GM18861 (cell line): Measurements from ENCODE around the gene NOX5.

Experiments
- ATAC-seq: cut with Tn5 transposase; IDR thresholded peaks from one replicate; pipeline ENCODE4 v1.9.1; 2021; ENCODE audit not compliant: unreplicated experiment

The NOX5 gene

DNA sequence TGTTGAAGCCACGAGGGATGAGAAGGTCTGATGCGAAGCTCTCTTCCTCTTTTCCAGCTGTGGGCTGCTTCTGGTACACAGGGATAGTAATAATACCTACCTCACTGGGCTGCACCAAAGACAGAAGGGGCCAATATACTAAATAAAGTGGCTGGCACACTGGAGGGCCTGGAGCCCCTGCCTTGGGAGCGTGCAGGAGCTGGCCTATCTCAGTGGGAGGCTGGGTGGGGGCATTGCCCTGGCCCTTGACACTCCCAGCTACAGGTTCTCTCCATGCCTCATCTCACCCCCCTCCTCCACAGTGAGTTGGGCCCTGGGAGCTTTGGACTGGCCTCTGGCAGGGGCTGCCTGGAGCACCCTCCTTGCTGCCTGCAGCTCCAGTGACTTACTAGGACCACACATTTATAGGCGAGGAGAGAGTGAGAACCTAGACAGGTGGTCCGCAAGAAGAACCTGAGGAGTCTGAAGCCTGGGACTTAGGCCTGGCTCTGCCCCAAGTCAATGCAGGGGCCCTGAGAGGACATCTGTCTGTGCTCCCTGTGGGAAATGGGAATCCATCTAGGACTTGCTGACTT is 1.6 kb downstream of the NOX5 start:
- ATAC-seq, result no peak

DNA sequence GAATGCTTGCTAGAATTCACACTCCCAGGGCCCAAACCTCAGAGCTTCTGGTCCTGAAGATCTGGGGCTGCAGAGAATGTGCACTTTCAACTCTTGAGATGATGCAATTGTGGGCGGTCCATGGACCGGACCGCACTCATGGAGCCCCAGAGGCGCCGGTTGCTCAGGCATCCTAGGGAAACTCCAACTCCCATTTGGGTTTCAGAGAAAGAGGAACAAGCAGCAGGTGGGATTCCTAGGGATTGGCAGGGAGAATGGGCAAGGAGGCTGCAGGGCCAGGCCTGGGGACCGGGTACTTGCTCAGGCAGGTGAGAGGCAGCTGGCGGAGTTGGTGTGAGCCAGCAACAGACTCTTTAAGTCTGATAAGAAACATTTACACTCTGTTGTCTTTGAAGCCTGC is 3.5 kb downstream of the NOX5 start:
- ATAC-seq, result no peak

GRCh38 chr15:69018951-69019350 is 4.5 kb downstream of the NOX5 start:
- no peak for ATAC-seq

DNA sequence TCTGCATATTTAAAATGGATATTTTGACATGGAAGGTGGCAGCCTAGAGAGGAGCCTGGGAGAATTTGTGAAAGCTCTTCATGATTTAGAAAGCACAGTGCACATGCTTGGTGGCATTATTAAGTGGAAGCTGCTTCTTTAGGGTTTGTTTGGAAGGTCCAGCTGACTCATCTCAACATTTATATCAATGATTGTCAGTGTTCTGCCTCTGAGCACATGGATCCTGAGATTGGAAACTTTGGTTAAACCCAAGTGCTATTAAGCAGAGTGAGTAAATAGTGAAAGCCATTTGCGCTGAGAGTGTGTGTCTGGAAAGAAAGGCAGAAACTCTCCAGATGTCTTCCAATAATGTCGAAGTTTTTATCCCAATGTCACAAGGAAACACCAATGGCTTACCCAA is 7.4 kb downstream of the NOX5 start:
- no peak for ATAC-seq

GRCh38 chr15:69025320-69025719 is 10.8 kb downstream of the NOX5 start:
- no peak for ATAC-seq

DNA sequence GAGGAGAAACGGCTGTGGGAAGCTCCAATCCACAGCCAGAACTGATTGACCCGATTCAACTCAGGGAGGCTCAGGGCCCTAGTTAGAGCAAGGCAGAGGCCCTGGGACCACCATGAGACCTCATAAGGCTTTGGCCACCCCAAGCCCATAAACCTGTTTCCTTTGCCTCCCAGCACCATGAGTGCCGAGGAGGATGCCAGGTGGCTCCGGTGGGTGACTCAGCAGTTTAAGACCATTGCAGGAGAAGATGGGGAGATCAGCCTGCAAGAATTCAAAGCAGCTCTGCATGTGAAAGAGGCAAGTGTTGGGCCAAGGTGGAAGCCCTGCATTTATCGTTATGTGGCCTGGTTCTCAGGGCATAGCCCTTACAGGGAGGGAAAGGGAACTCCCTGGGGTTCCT is 11.9 kb downstream of the NOX5 start:
- no peak for ATAC-seq

DNA sequence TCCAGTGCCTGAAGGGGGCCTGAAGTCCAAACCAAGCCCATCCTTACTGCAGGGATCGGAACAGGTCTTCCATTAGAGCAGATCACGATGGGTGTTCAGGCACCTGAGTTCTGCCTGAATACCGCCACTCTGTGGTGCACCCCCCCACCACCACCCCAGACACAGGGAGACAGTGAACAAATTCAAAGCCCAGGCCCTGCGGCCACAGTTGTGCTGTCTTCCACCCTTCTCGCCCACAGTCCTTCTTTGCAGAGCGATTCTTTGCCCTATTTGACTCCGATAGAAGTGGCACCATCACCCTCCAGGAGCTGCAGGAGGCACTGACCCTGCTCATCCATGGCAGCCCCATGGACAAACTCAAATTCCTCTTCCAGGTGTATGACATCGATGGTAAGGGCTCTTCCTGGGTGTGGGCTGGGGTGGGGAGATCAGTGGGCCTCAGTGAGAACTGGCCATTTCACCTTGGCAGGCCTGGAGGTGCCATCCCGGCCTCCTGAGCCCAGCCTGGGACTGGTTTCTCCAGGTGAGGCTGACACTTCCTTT is 13.6 kb downstream of the NOX5 start:
- ATAC-seq, result no peak

- ATAC-seq, result no peak
Observed at GRCh38 chr15:69031013-69032001, 16.8 kb downstream of the NOX5 start.

GRCh38 chr15:69032031-69032430 is 17.5 kb downstream of the NOX5 start:
- ATAC-seq, result no peak

GRCh38 chr15:69032703-69033373 is 18.3 kb downstream of the NOX5 start:
- no peak for ATAC-seq

DNA sequence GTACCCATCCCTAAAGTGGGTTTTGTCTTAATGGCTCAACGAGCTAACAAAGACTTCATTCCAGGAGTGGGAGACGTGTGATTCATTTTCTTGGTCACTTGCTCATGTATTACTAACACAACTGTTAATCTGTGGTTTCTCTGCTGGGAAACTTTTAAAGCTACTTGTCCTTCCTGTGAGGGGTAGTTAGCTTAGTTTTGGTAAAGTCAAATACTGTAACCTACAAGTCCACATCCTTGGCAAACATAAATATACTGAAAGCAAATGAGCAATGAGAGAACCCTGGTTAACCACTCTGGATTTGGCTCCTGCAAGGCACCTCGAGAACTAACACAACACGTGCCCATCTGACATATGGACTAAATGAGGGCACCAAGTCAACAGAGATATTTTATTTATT is 19.9 kb downstream of the NOX5 start:
- ATAC-seq, result no peak

DNA sequence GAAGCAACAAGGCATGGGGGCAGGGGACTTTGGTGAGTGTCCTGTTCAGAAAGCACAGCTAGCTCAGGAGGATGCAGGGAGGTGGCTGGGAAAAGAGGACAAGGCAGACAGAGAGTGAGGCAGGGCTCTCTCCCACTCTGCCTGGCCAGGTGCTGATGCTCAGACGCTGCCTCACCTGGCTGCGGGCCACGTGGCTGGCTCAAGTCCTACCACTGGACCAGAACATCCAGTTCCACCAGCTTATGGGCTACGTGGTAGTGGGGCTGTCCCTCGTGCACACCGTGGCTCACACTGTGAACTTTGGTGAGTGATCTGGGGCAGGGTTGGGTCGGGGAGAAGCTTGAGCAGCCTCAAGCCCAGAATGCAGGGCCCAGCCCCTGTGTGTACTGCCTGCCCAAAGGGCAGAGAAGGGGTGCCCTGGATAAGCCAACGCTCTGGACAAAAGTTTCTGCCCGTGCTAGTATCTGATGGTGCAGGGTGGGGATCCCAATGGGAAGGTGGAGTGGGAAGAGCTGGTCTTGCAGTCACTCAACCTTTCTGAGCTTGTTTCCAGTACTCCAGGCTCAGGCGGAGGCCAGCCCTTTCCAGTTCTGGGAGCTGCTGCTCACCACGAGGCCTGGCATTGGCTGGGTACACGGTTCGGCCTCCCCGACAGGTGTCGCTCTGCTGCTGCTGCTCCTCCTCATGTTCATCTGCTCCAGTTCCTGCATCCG is 20.9 kb downstream of the NOX5 start:
- ATAC-seq, result no peak

DNA sequence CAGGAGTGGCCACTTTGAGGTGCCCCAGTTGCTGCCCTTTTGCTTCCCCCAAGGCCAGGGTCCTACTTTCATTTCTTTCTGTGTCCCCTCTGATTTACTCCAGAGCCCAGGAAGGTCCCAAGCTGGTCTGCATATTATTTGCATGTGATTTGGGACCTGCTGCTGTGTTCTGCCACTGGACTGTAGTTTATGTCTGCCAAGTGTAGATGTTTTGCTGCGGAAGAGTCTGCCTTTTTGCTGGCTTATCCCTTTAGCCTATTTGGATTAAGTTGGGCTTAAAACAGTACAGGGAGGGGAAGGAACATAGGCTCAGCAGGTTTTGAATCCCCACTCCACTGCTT is 21.4 kb downstream of the NOX5 start:
- no peak for ATAC-seq

GRCh38 chr15:69036826-69037225 is 22.3 kb downstream of the NOX5 start:
- no peak for ATAC-seq

- ATAC-seq, result no peak
Observed at GRCh38 chr15:69037482-69037881, 23.0 kb downstream of the NOX5 start.

- no peak for ATAC-seq
Observed at GRCh38 chr15:69037977-69038376, 23.5 kb downstream of the NOX5 start.

- ATAC-seq, result no peak
Observed at GRCh38 chr15:69038508-69038907, 24.0 kb downstream of the NOX5 start.

DNA sequence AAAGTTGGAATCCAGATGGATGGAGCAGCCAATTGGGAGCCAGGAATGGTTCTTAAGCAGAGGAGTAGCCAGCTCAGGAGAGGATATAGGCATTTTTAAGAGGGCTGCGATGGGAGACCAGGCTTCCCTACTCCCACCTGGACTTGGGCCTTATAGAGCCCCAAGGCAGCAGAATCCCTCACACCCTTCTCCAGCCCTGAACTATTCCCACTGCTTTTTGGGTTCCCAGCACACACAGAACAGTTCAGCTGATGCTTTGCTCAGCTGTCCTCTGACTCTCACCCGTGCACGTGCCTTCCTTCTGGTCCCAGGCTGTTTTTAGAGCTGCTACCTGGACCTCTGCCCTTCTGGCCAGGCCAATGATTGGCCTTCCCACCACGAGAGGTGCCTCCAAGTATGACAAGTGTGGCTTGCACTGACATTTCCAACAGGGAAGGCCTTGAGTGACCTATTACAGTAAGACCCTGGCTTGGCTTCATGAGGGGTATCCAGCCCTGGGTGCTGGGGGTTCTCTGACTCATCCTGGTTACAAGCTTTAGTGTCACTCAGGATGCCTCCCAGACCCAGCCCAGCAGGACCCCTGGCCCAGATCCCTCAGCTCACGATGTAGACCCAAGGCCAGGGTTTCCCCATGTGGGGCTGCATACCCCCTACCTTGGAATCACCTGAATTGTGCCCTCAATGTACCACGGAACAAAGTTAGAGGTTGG is 25.2 kb downstream of the NOX5 start:
- no peak for ATAC-seq

DNA sequence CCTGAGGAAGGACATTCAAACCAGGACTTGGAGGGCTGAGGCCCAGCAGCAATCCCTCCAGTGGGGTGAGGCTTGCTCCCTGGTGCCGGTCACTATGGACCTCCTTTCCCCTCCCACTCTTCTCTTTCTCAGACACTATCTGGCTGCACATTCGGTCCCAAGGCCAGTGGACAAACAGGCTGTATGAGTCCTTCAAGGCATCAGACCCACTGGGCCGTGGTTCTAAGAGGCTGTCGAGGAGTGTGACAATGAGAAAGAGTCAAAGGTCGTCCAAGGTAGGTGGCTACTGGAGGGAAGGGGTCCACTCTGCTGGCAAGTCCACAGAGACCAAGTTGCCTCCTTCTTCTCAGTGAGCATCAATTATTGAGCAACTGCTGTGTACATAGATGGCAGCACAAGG is 28.0 kb downstream of the NOX5 start:
- ATAC-seq, result no peak

DNA sequence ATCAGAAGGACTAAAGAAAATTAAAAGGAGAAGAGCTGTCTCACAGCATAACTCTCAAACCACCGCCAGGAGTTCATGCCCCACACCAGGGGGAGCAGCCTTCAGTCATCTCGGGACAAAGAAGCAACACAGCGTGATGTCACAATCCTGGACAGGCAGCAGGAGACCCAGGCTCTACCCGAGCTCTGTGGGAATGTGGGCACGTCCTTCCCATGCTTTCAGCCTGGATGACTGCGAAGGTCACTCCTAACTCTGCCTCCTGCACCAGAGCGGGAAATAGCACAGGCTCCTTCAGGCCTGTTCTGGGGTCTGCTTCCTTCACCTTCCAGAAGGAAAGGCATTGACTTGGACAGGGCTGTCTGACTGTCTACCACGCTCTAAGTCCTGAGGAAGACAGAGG is 31.3 kb downstream of the NOX5 start:
- no peak for ATAC-seq

DNA sequence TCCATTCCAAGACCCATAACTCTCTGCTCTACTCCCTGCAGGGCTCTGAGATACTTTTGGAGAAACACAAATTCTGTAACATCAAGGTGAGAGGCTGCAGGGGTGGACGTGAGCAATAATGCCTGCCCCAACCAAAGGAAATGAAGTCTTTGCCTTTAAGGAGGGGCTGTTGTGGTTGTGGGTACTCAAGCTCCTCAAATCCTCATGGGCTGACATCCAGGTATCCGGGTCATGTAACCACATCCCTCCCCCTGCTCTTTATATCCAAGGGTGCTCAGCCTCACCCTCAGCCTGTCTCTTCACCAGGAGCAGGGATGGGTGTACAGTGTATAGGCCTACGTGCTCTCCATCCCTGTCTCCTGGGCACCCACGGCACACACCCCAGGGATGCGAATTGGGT is 32.3 kb downstream of the NOX5 start:
- ATAC-seq, result no peak
